ENCODE measurements around the gene RASSF1.

The RASSF1 gene

DNA sequence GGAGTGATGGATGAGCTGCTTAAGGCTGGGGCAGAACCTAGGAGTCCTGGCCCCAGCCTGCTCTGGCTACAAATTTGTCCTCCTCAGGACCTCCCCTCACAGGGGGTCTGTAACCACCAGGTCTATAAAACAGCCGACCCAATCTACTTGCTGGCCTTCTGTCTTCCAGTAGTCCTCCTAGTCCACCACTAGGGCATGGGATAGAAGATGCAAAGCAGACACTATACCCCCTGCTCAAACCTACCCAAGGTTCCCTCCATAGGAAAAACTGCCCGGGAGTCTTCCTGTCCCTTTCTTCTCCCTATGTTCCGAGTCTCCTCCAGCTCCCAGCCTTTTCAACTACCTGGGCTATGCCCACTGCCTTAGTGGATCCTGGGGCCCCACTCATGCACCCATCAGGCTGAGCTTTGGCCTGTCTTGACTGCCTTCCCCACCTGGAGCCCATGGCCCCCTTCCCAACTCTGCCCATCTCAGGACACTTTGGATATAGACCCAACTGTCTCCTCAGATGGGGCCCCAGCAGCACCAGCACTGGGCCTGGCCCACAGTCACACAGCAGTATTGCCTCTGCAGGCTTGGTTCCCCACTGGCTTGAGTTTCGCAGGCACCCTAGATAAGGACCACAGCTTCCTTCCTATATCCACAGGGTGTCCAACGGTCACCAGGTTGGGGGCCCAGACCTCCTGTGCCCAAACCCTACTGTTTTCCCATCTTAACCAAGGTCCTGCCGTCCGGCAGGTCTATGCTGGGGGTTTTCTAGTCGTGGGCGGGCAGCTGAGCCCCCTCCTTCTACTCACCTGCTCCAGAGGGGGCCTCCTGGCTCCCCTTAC, 42.5 kb downstream of the RASSF1 start:
- no peak for DNase-seq (ENCODE audit: low read depth)

DNA sequence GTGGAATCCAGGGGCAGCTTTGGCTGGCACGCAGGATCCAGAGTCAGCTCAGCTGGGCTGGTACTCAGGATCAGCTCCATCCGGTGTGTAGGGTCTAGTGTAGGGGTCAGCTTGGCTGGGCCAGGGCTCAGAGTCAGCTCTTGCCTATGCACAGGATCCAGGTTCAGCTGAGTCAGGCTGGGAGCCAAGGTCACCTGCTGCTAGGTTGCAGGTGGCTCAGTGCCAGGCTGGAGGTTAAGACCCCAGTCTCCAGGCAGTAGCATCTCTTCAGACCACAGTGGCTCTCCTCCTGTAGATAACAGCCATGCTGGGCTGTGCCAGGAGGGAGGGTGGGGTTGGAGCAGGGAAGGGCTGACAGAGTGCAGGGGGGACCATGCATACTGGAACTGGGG, 43.3 kb downstream of the RASSF1 start:
- no peak overlapping the region for H3K4me3 ChIP-seq (ENCODE audit: low read depth, low read length)
- in situ Hi-C loops (cut with HindIII; ENCODE audit: low sequenced_read_pairs): no loop called here
- TF ChIP-seq, protein P1, sequence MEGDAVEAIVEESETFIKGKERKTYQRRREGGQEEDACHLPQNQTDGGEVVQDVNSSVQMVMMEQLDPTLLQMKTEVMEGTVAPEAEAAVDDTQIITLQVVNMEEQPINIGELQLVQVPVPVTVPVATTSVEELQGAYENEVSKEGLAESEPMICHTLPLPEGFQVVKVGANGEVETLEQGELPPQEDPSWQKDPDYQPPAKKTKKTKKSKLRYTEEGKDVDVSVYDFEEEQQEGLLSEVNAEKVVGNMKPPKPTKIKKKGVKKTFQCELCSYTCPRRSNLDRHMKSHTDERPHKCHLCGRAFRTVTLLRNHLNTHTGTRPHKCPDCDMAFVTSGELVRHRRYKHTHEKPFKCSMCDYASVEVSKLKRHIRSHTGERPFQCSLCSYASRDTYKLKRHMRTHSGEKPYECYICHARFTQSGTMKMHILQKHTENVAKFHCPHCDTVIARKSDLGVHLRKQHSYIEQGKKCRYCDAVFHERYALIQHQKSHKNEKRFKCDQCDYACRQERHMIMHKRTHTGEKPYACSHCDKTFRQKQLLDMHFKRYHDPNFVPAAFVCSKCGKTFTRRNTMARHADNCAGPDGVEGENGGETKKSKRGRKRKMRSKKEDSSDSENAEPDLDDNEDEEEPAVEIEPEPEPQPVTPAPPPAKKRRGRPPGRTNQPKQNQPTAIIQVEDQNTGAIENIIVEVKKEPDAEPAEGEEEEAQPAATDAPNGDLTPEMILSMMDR (IDR thresholded peaks at IDR 0.05; ENCODE audit: low read depth, low read length, missing control alignments): no peak
- DNase-seq (ENCODE audit: low read depth): no peak

More for the DNA sequence above, 42.5 kb downstream of the RASSF1 start:
- TF ChIP-seq, protein P1 (IDR thresholded peaks at IDR 0.05; ENCODE audit: low read depth, low read length, missing control alignments): peak; percentile 31
- peak overlapping the region; percentile 79 for H3K4me3 ChIP-seq (ENCODE audit: low read depth, low read length)
- in situ Hi-C loops (cut with HindIII; ENCODE audit: low sequenced_read_pairs): no loop called here

DNA sequence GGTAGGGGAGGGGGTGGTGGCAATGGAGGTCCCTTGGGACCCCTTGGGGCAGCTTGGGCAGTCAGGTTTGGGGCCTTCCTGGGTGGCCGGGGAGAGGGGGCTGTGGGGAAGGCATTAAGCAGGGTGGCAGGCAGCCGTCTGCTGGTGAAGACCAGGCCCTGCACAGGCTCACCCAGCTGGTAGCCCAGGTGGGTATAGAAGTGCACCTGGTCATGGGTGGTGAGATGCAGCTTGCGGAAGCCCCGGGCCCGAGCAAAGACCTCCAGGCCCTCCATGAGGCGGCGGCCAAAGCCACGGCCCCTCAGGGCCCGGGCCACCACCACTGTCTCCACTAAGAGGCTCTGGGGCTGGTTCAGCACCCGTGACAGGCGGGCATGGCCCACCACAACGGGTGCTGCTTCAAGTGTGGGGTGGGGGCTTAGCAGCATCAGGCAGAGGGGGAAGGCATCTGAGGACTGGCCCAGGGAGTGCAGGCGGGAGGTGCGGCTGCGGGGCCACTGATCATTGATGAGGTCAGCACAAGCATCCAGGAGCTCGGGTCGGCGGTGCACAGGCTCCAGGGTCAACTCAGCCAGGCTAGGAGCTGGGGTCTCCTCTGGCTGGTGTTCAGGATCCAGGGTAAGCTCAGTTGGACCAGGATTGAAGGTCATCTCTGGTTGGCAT, 43.8 kb downstream of the RASSF1 start:
- in situ Hi-C loops (cut with HindIII; ENCODE audit: low sequenced_read_pairs): no loop called here
- DNase-seq (ENCODE audit: low read depth): no peak
- H3K4me3 ChIP-seq (ENCODE audit: low read depth, low read length): no peak overlapping the region
- TF ChIP-seq, protein P1 (IDR thresholded peaks at IDR 0.05; ENCODE audit: low read depth, low read length, missing control alignments): no peak

DNA sequence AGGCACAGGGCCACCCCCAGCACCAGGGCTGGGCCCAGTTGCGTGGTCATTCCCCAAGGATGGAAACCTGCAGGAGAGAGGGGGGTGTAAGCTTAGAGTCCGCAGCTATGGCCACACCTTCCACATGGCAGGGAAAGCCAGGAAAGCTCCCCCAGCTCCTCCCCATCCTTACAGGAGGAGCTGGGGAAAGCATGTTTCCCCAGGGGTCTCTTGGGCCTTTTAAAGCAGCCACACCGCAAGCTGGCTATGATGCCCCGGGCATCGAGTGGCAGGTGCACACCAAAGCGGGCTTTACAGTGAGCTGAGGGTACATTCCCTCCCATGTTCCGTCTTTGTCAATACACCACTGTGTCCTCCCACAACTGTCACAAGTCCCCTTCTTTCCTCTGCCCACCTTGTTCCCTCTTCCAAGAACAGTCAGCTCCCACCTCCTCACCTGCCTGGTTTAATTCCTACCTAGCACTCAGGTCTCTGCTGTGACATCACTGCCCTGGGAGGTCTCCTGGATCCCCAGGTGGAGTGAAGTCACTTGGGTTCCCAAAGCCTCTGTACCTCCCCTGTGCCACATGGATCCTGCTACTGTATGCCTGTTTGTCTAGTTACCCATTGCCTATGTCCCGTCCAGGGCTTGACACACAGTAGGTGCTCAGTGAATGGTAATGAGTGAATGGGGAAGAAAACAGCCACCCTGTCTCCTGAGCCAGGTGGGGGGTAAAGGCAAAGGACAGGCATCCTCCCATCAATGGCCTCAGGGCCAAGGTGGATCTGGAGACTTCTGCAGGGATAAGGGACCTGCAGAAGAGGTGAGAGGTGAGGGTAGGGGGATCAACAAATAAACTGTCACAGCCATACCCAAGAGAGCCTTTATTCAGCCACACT, 44.8 kb downstream of the RASSF1 start:
- TF ChIP-seq, protein P1 (IDR thresholded peaks at IDR 0.05; ENCODE audit: low read depth, low read length, missing control alignments): no peak
- in situ Hi-C loops (cut with HindIII; ENCODE audit: low sequenced_read_pairs): no loop called here
- H3K4me3 ChIP-seq (ENCODE audit: low read depth, low read length): no peak overlapping the region
- DNase-seq (ENCODE audit: low read depth): no peak

DNA sequence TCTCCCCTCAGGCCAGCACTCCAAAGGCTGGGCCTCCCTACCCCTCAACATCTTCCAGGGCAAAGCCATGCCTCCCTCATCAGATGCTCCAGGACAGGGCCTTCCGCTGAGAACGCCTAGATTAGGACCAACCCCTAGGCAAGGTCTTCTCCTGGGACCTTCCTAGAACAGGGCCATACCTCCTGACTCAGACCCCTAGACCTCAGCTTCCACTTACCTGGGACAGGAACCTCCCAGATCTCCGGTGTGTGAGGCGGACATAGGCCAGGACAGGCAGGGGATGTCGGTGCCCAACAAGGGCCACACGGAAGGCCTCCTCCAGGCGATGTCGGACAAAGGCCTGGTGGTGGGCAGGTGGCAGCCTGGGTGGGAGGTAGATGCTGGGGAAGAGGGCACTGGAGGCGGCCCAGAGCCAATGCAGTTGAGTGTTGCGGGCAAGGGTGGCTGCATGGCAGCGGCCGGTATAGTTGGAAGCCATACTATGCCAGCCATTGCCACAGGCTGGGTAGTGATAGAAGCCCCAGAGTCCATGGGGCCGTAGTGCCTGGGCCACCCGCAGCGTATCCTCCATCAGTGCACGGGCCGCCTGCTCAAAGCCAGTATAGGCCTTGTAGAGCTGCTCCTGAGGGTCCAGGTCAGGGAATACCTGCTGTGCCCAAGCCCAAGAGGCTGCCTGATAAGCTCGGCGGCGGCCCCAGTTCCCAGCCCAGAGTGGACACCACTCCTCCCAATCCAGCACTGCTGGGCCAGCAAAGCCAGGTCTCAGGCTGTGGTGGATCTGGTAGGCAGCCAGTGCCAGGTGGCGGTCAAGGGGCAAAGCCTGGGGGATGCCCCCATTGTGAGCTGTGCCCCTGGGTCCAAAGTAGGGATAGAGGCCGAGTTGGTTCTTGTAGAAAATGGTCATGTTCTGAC, 45.9 kb downstream of the RASSF1 start:
- TF ChIP-seq, protein P1 (IDR thresholded peaks at IDR 0.05; ENCODE audit: low read depth, low read length, missing control alignments): no peak
- in situ Hi-C loops (cut with HindIII; ENCODE audit: low sequenced_read_pairs): no loop called here
- no peak for DNase-seq (ENCODE audit: low read depth)
- no peak overlapping the region for H3K4me3 ChIP-seq (ENCODE audit: low read depth, low read length)

All from astrocyte of the cerebellum (primary cell).